ENCODE data around the gene PTBP3. TPM values are rescaled to one million over a fixed set of nuclear protein-coding genes. Genes with fewer than 3 reads are reported as not detected.
A peak's percentile ranks its signal among the peaks of the same experiment; 100 is the strongest.

The PTBP3 gene
- total and polyA plus RNA-seq, 2 of the 13 experiments (the other 11 are each of a cell fraction or from before 2014, with no cell fraction given): 52.8 to 61.1 TPM

GRCh38 chr9:112174965-112175795 lies 158.2 kb downstream of the PTBP3 start, which contains the start of gene SUSD1 (continued):
- TF ChIP-seq ZSCAN20 (CRISPR knock-in tag; IDR thresholded peaks at IDR 0.05; ENCODE audit: borderline replicate concordance): 0 out of 2 replicates have a peak, but pooled peaks have one; percentile 23
- TF ChIP-seq, protein P1, sequence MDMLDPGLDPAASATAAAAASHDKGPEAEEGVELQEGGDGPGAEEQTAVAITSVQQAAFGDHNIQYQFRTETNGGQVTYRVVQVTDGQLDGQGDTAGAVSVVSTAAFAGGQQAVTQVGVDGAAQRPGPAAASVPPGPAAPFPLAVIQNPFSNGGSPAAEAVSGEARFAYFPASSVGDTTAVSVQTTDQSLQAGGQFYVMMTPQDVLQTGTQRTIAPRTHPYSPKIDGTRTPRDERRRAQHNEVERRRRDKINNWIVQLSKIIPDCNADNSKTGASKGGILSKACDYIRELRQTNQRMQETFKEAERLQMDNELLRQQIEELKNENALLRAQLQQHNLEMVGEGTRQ (IDR thresholded peaks at IDR 0.05; ENCODE audit: low read depth, low read length): no peak
- TF ChIP-seq, protein P1 (CRISPR knock-in tag; IDR thresholded peaks at IDR 0.05; ENCODE audit: borderline replicate concordance): no peak
- TF ChIP-seq POGK (CRISPR knock-in tag; conservative IDR thresholded peaks at IDR 0.05): no peak
- TF ChIP-seq GMEB1 (CRISPR knock-in tag; IDR thresholded peaks at IDR 0.05; ENCODE audit: borderline replicate concordance): no peak; the same call in 1 of the 2 replicates
- TF ChIP-seq U2AF2 (IDR thresholded peaks at IDR 0.05; ENCODE audit: low read depth, low read length): no peak
- TF ChIP-seq, protein P2, sequence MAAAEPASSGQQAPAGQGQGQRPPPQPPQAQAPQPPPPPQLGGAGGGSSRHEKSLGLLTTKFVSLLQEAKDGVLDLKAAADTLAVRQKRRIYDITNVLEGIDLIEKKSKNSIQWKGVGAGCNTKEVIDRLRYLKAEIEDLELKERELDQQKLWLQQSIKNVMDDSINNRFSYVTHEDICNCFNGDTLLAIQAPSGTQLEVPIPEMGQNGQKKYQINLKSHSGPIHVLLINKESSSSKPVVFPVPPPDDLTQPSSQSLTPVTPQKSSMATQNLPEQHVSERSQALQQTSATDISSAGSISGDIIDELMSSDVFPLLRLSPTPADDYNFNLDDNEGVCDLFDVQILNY (CRISPR knock-in tag; conservative IDR thresholded peaks at IDR 0.05): no peak
- TF ChIP-seq RFXAP (CRISPR knock-in tag; IDR thresholded peaks at IDR 0.05; ENCODE audit: borderline replicate concordance): no peak; the same call in 1 of the 2 replicates
- 0 out of 2 replicates have a peak, but pooled peaks have one; percentile 40 for TF ChIP-seq ZNF737 (CRISPR knock-in tag; IDR thresholded peaks at IDR 0.05; ENCODE audit: borderline replicate concordance)
- TF ChIP-seq ONECUT2 (CRISPR knock-in tag; IDR thresholded peaks at IDR 0.05): no peak
- no peak for TF ChIP-seq REPIN1 (CRISPR knock-in tag; IDR thresholded peaks at IDR 0.05; ENCODE audit: borderline replicate concordance, low read depth)
- no peak for TF ChIP-seq CEBPB (IDR thresholded peaks at IDR 0.05; ENCODE audit: borderline replicate concordance, low read depth, low read length)
- TF ChIP-seq SUZ12 (IDR thresholded peaks at IDR 0.05; ENCODE audit: low read depth, low read length): no peak
- TF ChIP-seq E2F2 (CRISPR knock-in tag; IDR thresholded peaks at IDR 0.05; ENCODE audit: borderline replicate concordance): no peak; the same call in 1 of the 2 replicates
- no peak for TF ChIP-seq HCFC1 (IDR thresholded peaks at IDR 0.05; ENCODE audit: low read depth, low read length)
- no peak for TF ChIP-seq ZKSCAN5 (CRISPR knock-in tag; IDR thresholded peaks at IDR 0.05)
- no peak for TF ChIP-seq NFIC (IDR thresholded peaks at IDR 0.05; ENCODE audit: low read length)
- no peak for TF ChIP-seq NBN (conservative IDR thresholded peaks at IDR 0.05)
- TF ChIP-seq DNMT1 (CRISPR knock-in tag; IDR thresholded peaks at IDR 0.05): no peak
- TF ChIP-seq AGO2 (optimal IDR thresholded peaks at IDR 0.05; ENCODE audit: low read depth, low read length): peak; percentile 75
- no peak for TF ChIP-seq PITX1 (CRISPR knock-in tag; IDR thresholded peaks at IDR 0.05)
- TF ChIP-seq RORA (CRISPR knock-in tag; IDR thresholded peaks at IDR 0.05): no peak
